ENCODE measurements around the gene OSBPL5. TPM values are rescaled to one million over a fixed set of nuclear protein-coding genes. Genes with fewer than 3 reads are reported as not detected.

Gene OSBPL5
- total and polyA plus RNA-seq, 2 of the 4 experiments (the other 2 are of a cell fraction), result 14.9 to 22.3 TPM

GRCh38 chr11:3044004-3044403 is 121.1 kb downstream of the OSBPL5 start:
- H2BK15ac ChIP-seq (ENCODE audit: low read depth, low read length), result no peak overlapping the region
- H3K4me2 ChIP-seq (ENCODE audit: low read depth, low read length), result no peak overlapping the region
- H4K8ac ChIP-seq (ENCODE audit: low read depth in 2 of 2, low read length in 2 of 2), result no peak overlapping the region
- ChIA-PET CTCF (interaction anchor here (0.9 kb wide), 1 partner anchor 48 kb away, joined by 3 read pairs; no protein-coding TSS in a partner anchor), POLR2A (ENCODE audit: unreplicated experiment) (interaction anchor here (0.5 kb wide), 1 partner anchor 61 kb away, joined by 3 read pairs; no protein-coding TSS in a partner anchor)
- DNase-seq (peak; percentile 24), ATAC-seq (ENCODE audit: low read depth) (peak; percentile 40)
- no peak overlapping the region for H3K56ac ChIP-seq (ENCODE audit: extremely low read depth, insufficient read depth, low read length)
- no peak overlapping the region for H3K4me3 ChIP-seq (ENCODE audit: insufficient read depth, low read depth, low read length)
- H4K91ac ChIP-seq (ENCODE audit: insufficient read depth, low read depth, low read length), result no peak overlapping the region
- H2BK5ac ChIP-seq (ENCODE audit: low read depth, low read length, poor library complexity, severe bottlenecking), result no peak overlapping the region
- H3K23ac ChIP-seq (ENCODE audit: low read depth, low read length), result no peak overlapping the region
- H2BK120ac ChIP-seq (ENCODE audit: low read depth, low read length), result no peak overlapping the region
- H2AK5ac ChIP-seq (ENCODE audit: low read depth, low read length), result no peak overlapping the region
- H3K18ac ChIP-seq (ENCODE audit: low read depth, low read length), result no peak overlapping the region
- no peaks in the 10 kb centered on the region for H3K27me3 ChIP-seq (ENCODE audit: control insufficient read depth, insufficient read depth, low read length)
- no peak for TF ChIP-seq ELK1 (IDR thresholded peaks at IDR 0.05; ENCODE audit: borderline replicate concordance, low read depth, low read length)
- TF ChIP-seq CHD1 (IDR thresholded peaks at IDR 0.05; ENCODE audit: low read depth, low read length), result no peak
- no peak for TF ChIP-seq CTCF (conservative IDR thresholded peaks at IDR 0.05; ENCODE audit: low read depth, low read length)
- TF ChIP-seq CEBPB (IDR thresholded peaks at IDR 0.05; ENCODE audit: low read depth, low read length), result no peak
- no peak for TF ChIP-seq BHLHE40 (IDR thresholded peaks at IDR 0.05; ENCODE audit: low read depth, low read length)
- TF ChIP-seq RFX5 (IDR thresholded peaks at IDR 0.05; ENCODE audit: low read depth, low read length), result no peak
- TF ChIP-seq SMC3 (IDR thresholded peaks at IDR 0.05; ENCODE audit: low read depth, low read length), result no peak
- TF ChIP-seq MXI1 (IDR thresholded peaks at IDR 0.05; ENCODE audit: borderline replicate concordance, low read depth, low read length), result no peak
- no peak for TF ChIP-seq NFE2L2 (IDR thresholded peaks at IDR 0.05; ENCODE audit: low read depth, low read length)
- H4K20me1 ChIP-seq (ENCODE audit: insufficient read depth, low read length), result peaks cover 98% of the 10 kb centered on the region
- no peak overlapping the region for H3K27ac ChIP-seq (ENCODE audit: insufficient read depth, low read length)
- H3K4ac ChIP-seq (ENCODE audit: low read depth, low read length), result no peak overlapping the region
- intact Hi-C loops (cut with micrococcal nuclease) (no loop called here), dilution Hi-C loops (cut with HindIII; ENCODE audit: low sequenced_read_pairs, unreplicated experiment) (no loop called here), in situ Hi-C loops (cut with MboI; ENCODE audit: low sequenced_read_pairs) (loop anchor here (5.0 kb wide), 1 partner anchor 48 kb away; no protein-coding TSS in a partner anchor)
- H3K9ac ChIP-seq (ENCODE audit: low read depth, low read length), result no peak overlapping the region
- H4K5ac ChIP-seq (ENCODE audit: low read depth, low read length), result no peak overlapping the region
- H3K9me1 ChIP-seq (ENCODE audit: insufficient read depth, low read length), result peaks cover 38% of the 10 kb centered on the region
- H2AFZ ChIP-seq (replicated peaks; ENCODE audit: low read length, poor library complexity), result no peak overlapping the region
- BruUV-seq (replicated peaks), result no TSS peak
- no peaks in the 10 kb centered on the region for H3K9me3 ChIP-seq (ENCODE audit: control insufficient read depth, insufficient read depth, low read length)
- no peak overlapping the region for H2AK9ac ChIP-seq (replicated peaks; ENCODE audit: low read depth, low read length, poor library complexity)
- H3K4me1 ChIP-seq (ENCODE audit: control insufficient read depth, insufficient read depth, low read length), result peaks cover 8% of the 10 kb centered on the region; the same call in 1 of the 2 replicates
- H3K14ac ChIP-seq (replicated peaks; ENCODE audit: low read depth, low read length), result no peak overlapping the region
- peaks cover 28 to 90% of the 10 kb centered on the region in 2 experiments for H3K79me1 ChIP-seq (ENCODE audit: low read depth in 1 of 2, low read length in 2 of 2)
- H3K36me3 ChIP-seq (ENCODE audit: control insufficient read depth, insufficient read depth, low read length), result peaks cover 47% of the 10 kb centered on the region
- H2BK20ac ChIP-seq (ENCODE audit: low read depth, low read length), result no peak overlapping the region
- WGBS, 2 experiments (ENCODE audit: extremely low coverage in 2 of 2, insufficient read length in 1 of 2), result 100% methylated on average over 2 of the region's 6 CpGs; no CpG with 5 or more reads in 1 of the 2 experiments

Measured in IMR-90 (cell line).